K562 (cell line): ENCODE measurements around the gene NDUFA7. TPM values are rescaled to one million over a fixed set of nuclear protein-coding genes. Genes with fewer than 3 reads are reported as not detected.

Experiments
- CBX1 ChIP-seq: sonication (generic); IDR thresholded peaks from 2 replicates; pipeline ENCODE4 v1.6.1; 2016; ENCODE audit warnings: antibody characterized with exemption, low read depth, mild to moderate bottlenecking
- CREB3 ChIP-seq: fragments of 450-650 bp; conservative IDR thresholded peaks from 2 replicates; pipeline ENCODE4 v1.6.1; 2016; ENCODE audit warnings: missing genetic modification characterization, low read depth, mild to moderate bottlenecking, missing compliant biosample characterization, moderate library complexity
- E2F8 ChIP-seq: fragments of 450-650 bp; IDR thresholded peaks from 2 replicates; pipeline ENCODE4 v1.7.1; 2018; ENCODE audit warnings: mild to moderate bottlenecking, low read depth; ENCODE audit not compliant: partially characterized antibody
- GTF2E2 ChIP-seq: fragments of 200-800 bp; sonication (Bioruptor generic); IDR thresholded peaks from 2 replicates; pipeline ENCODE4 v1.6.1; 2016; ENCODE audit warnings: missing genetic modification characterization, missing compliant biosample characterization
- HES1 ChIP-seq: fragments of 450-650 bp; IDR thresholded peaks from 2 replicates; pipeline ENCODE4 v1.6.1; 2016; ENCODE audit warnings: low read depth, mild to moderate bottlenecking, moderate library complexity
- KLF6 ChIP-seq: fragments of 250-450 bp; sonication (Bioruptor Pico); IDR thresholded peaks from 2 replicates; pipeline ENCODE4 v1.4.0; 2020; ENCODE audit warnings: mild to moderate bottlenecking, moderate library complexity, borderline replicate concordance
- NR1H2 ChIP-seq: sonication (generic); formaldehyde crosslinking; IDR thresholded peaks from 2 replicates; pipeline ENCODE4 v1.4.0; 2020; ENCODE audit warnings: mild to moderate bottlenecking, missing genetic modification reagents
- PHF20 ChIP-seq: fragments of 450-650 bp; IDR thresholded peaks from 2 replicates; pipeline ENCODE4 v1.6.1; 2018; ENCODE audit not compliant: partially characterized antibody
- PHTF2 ChIP-seq: fragments of 250-450 bp; sonication (Bioruptor Pico); IDR thresholded peaks from 2 replicates; pipeline ENCODE4 v1.5.0; 2021; ENCODE audit warnings: mild to moderate bottlenecking
- POLR2A ChIP-seq: fragments of 450-650 bp; conservative IDR thresholded peaks from 2 replicates; pipeline ENCODE4 v1.6.1; 2016
- PTTG1 ChIP-seq: fragments of 450-650 bp; IDR thresholded peaks from 2 replicates; pipeline ENCODE4 v1.6.1; 2016; ENCODE audit warnings: low read depth, mild to moderate bottlenecking, missing genetic modification characterization, missing compliant biosample characterization
- PURB ChIP-seq: sonication (generic); formaldehyde crosslinking; IDR thresholded peaks from 2 replicates; pipeline ENCODE4 v1.9.0; 2021; ENCODE audit warnings: low read depth, mild to moderate bottlenecking, missing genetic modification reagents
- RNF219 ChIP-seq: fragments of 250-450 bp; sonication (Bioruptor Pico); IDR thresholded peaks from 2 replicates; pipeline ENCODE4 v1.5.0; 2022; ENCODE audit warnings: mild to moderate bottlenecking
- SREBF1 ChIP-seq: fragments of 150-350 bp; IDR thresholded peaks from 2 replicates; pipeline ENCODE4 v1.6.1; 2014; ENCODE audit warnings: antibody characterized with exemption, low read depth, low read length, borderline replicate concordance
- TCF7 ChIP-seq: sonication (generic); IDR thresholded peaks from 2 replicates; pipeline ENCODE4 v1.6.1; 2016; ENCODE audit warnings: antibody characterized with exemption, borderline replicate concordance
- YY1 ChIP-seq, 3 experiments: IDR thresholded peaks; 2 replicates each; pipeline ENCODE4 v1.6.1; 2011; ENCODE audit warnings: low read length in 2 of 3, mild to moderate bottlenecking in 2 of 3, moderate library complexity in 2 of 3, borderline replicate concordance in 1 of 3, control low read depth in 1 of 3, low read depth in 1 of 3; ENCODE audit not compliant: insufficient read depth in 3 of 3, insufficient replicate concordance in 2 of 3, control insufficient read depth in 1 of 3, insufficient read length in 1 of 3; ENCODE audit errors: extremely low read depth in 1 of 3
- ZNF449 ChIP-seq: fragments of 250-450 bp; sonication (Bioruptor Pico); IDR thresholded peaks from 2 replicates; pipeline ENCODE4 v1.8.0; 2022; ENCODE audit warnings: moderate library complexity, mild to moderate bottlenecking, inconsistent platforms
- polyA plus RNA-seq, 8 experiments: library from polyadenylated mRNA; depleted of rRNA in 4 of 8; stranded (reverse) in 5 of 8; unstranded in 3 of 8; fragments of >200 nt; fragmentation: Nextera tagmentation in 2 of 8; fragmentation: Illumina TruSeq in 1 of 8; extraction: Ambion mirVana in 2 of 8; extraction: Trizol in 1 of 8; gene quantifications; 2 replicates each; pipeline versions ENCODE4 v1.2.1 to v1.2.3, GENCODE V29; 2011 to 2014; ENCODE audit warnings: inconsistent platforms in 1 of 8, missing spikeins in 1 of 8
- total RNA-seq, 7 experiments: library from RNA; depleted of rRNA in 6 of 7; stranded (reverse); fragments of >200 nt in 6 of 7; fragmentation: Illumina TruSeq in 2 of 7; extraction: Trizol in 2 of 7; gene quantifications; 2 replicates each; pipeline versions ENCODE4 v1.2.1 to v1.2.3, GENCODE V29; 2011 to 2021; ENCODE audit warnings: low replicate concordance in 1 of 7

Gene NDUFA7
- total and polyA plus RNA-seq, 9 of the 15 experiments (the other 6 are each of a cell fraction or from before 2014, with no cell fraction given), result 70.8 to 348 (median 142) TPM

- TF ChIP-seq YY1 (IDR thresholded peaks at IDR 0.05; ENCODE audit: borderline replicate concordance in 1 of 3, control insufficient read depth in 1 of 3, extremely low read depth in 1 of 3, insufficient read depth in 3 of 3, insufficient read length in 1 of 3, insufficient replicate concordance in 2 of 3, low read depth in 1 of 3, low read length in 2 of 3), result peak in 1 of 3 experiments; percentile 27
- TF ChIP-seq PURB (CRISPR knock-in tag), result no peak
- TF ChIP-seq KLF6, result no peak
- no peak for TF ChIP-seq PTTG1
- no peak for TF ChIP-seq PHTF2
- TF ChIP-seq PHF20, result no peak
- no peak for TF ChIP-seq CBX1
- TF ChIP-seq HES1, result no peak
- peak; percentile 27 for TF ChIP-seq E2F8
- TF ChIP-seq RNF219 (CRISPR knock-in tag), result no peak
- TF ChIP-seq NR1H2, result no peak
- no peak for TF ChIP-seq CREB3 (tag)
- no peak for TF ChIP-seq ZNF449
- no peak for TF ChIP-seq SREBF1
- TF ChIP-seq POLR2A, result peak; percentile 74
- no peak for TF ChIP-seq GTF2E2 (tag)
- no peak for TF ChIP-seq TCF7
These were observed 3.2 kb upstream of the NDUFA7 start (continued) for GRCh38 chr19:8324186-8325050.
